Neural cell (in vitro differentiated cells): ENCODE results near the gene HSBP1. TPM values are rescaled to one million over a fixed set of nuclear protein-coding genes. Genes with fewer than 3 reads are reported as not detected.

Source experiments
- H2AFZ ChIP-seq: fragments of 200-600, 300-800 bp; sonication (generic), shearing (Covaris generic); 2 replicates; pipeline ENCODE4 v1.6.0; 2014; ENCODE audit warnings: low read depth, mild to moderate bottlenecking, antibody characterized with exemption, low read length, moderate library complexity
- H3F3A ChIP-seq: fragments of 200-600 bp; shearing (Covaris generic); 2 replicates; pipeline ENCODE4 v1.6.1; 2016; ENCODE audit warnings: mild to moderate bottlenecking, moderate library complexity, mixed read lengths, antibody characterized with exemption, low read length; ENCODE audit not compliant: insufficient read depth, poor library complexity, severe bottlenecking
- H3K27ac ChIP-seq: fragments of 200-600, 300-800 bp; sonication (generic), shearing (Covaris generic); 2 replicates; pipeline ENCODE4 v1.5.1; 2014; ENCODE audit warnings: mild to moderate bottlenecking, low read length, moderate library complexity
- H3K27me3 ChIP-seq: fragments of 300-800, 200-600 bp; sonication (generic), shearing (Covaris generic); 2 replicates; pipeline ENCODE4 v1.6.0; 2014; ENCODE audit warnings: mild to moderate bottlenecking, low read depth, low read length, moderate library complexity; ENCODE audit not compliant: insufficient read depth
- H3K36me3 ChIP-seq: fragments of 300-800, 200-600 bp; sonication (generic), shearing (Covaris generic); 2 replicates; pipeline ENCODE4 v1.5.1; 2014; ENCODE audit warnings: mild to moderate bottlenecking, antibody characterized with exemption, low read length, moderate library complexity; ENCODE audit not compliant: insufficient read depth
- H3K4me2 ChIP-seq: fragments of 300-800, 200-600 bp; sonication (generic), shearing (Covaris generic); 2 replicates; pipeline ENCODE4 v1.6.0; 2014; ENCODE audit warnings: mild to moderate bottlenecking, low read length
- H3K4me3 ChIP-seq: fragments of 300-800, 200-600 bp; sonication (generic), shearing (Covaris generic); 2 replicates; pipeline ENCODE4 v1.5.1; 2014; ENCODE audit warnings: mild to moderate bottlenecking, low read length, moderate library complexity
- H3K79me2 ChIP-seq: fragments of 200-600 bp; shearing (Covaris generic); replicated peaks from 2 replicates; pipeline ENCODE4 v1.6.0; 2014; ENCODE audit warnings: mild to moderate bottlenecking, low read length, moderate library complexity; ENCODE audit not compliant: insufficient read depth
- H3K9ac ChIP-seq: fragments of 300-800, 200-600 bp; sonication (generic), shearing (Covaris generic); 2 replicates; pipeline ENCODE4 v1.6.1; 2016; ENCODE audit warnings: mild to moderate bottlenecking, low read length, mixed read lengths
- H3K9me2 ChIP-seq: fragments of 200-600 bp; shearing (Covaris generic); 2 replicates; pipeline ENCODE4 v1.6.1; 2016; ENCODE audit warnings: mild to moderate bottlenecking, low read length, mixed read lengths; ENCODE audit not compliant: insufficient read depth
- H3K9me3 ChIP-seq: fragments of 200-600, 300-800 bp; sonication (generic), shearing (Covaris generic); 2 replicates; pipeline ENCODE4 v1.6.1; 2016; ENCODE audit warnings: mild to moderate bottlenecking, mixed run types, low read length, moderate library complexity, mixed read lengths
- H4K20me1 ChIP-seq: fragments of 200-600 bp; shearing (Covaris generic); 2 replicates; pipeline ENCODE4 v1.6.1; 2016; ENCODE audit warnings: mild to moderate bottlenecking, mixed run types; ENCODE audit not compliant: insufficient read depth
- CTCF ChIP-seq: fragments of 450-650 bp; IDR thresholded peaks from 2 replicates; pipeline ENCODE4 v1.5.1; 2014; ENCODE audit warnings: antibody characterized with exemption, mild to moderate bottlenecking, moderate library complexity; ENCODE audit not compliant: poor library complexity, severe bottlenecking
- EP300 ChIP-seq: fragments of 450-650 bp; conservative IDR thresholded peaks from 2 replicates; pipeline ENCODE4 v1.6.1; 2014; ENCODE audit warnings: antibody characterized with exemption, mild to moderate bottlenecking, moderate library complexity; ENCODE audit not compliant: poor library complexity, severe bottlenecking
- EZH2 ChIP-seq: fragments of 200-600, 300-800 bp; shearing (Covaris generic), sonication (generic); IDR thresholded peaks from 2 replicates; pipeline ENCODE4 v1.6.1; 2014; ENCODE audit warnings: antibody characterized with exemption, low read length, borderline replicate concordance, mild to moderate bottlenecking; ENCODE audit not compliant: insufficient read depth, poor library complexity, severe bottlenecking
- MXI1 ChIP-seq: fragments of 450-650 bp; conservative IDR thresholded peaks from 2 replicates; pipeline ENCODE4 v1.6.1; 2014; ENCODE audit warnings: antibody characterized with exemption, mild to moderate bottlenecking; ENCODE audit not compliant: poor library complexity, severe bottlenecking
- POLR2AphosphoS5 ChIP-seq: IDR thresholded peaks from 2 replicates; pipeline ENCODE4 v1.6.1; 2012
- RAD21 ChIP-seq: fragments of 450-650 bp; conservative IDR thresholded peaks from 2 replicates; pipeline ENCODE4 v1.6.1; 2014; ENCODE audit warnings: antibody characterized with exemption, mild to moderate bottlenecking, moderate library complexity
- REST ChIP-seq: IDR thresholded peaks from 2 replicates; pipeline ENCODE4 v1.6.1; 2012; ENCODE audit warnings: borderline replicate concordance
- SMC3 ChIP-seq: fragments of 450-650 bp; conservative IDR thresholded peaks from 2 replicates; pipeline ENCODE4 v1.6.1; 2014; ENCODE audit warnings: antibody characterized with exemption, mild to moderate bottlenecking, moderate library complexity; ENCODE audit not compliant: poor library complexity
- TAF1 ChIP-seq: IDR thresholded peaks from 2 replicates; pipeline ENCODE4 v1.6.1; 2012; ENCODE audit warnings: low read depth
- polyA plus RNA-seq: library from polyadenylated mRNA; depleted of rRNA; stranded (reverse); fragments of >200 nt; gene quantifications from 2 replicates; pipeline ENCODE4 v1.2.3, GENCODE V29; 2014

The HSBP1 gene
- polyA plus RNA-seq, 1 donor from 2014 or later = 158 TPM

GRCh38 chr16:83774066-83774465, 33.7 kb upstream of the HSBP1 start:
- no peaks in the 10 kb centered on the region for H3F3A ChIP-seq
- H3K4me3 ChIP-seq = no peak overlapping the region
- no peak overlapping the region for H2AFZ ChIP-seq
- H3K27ac ChIP-seq = no peak overlapping the region
- no peaks in the 10 kb centered on the region for H3K36me3 ChIP-seq
- H3K27me3 ChIP-seq = no peaks in the 10 kb centered on the region
- no peak overlapping the region for H3K4me2 ChIP-seq
- H4K20me1 ChIP-seq = no peaks in the 10 kb centered on the region
- TF ChIP-seq TAF1 = no peak
- no peak overlapping the region for H3K9ac ChIP-seq
- no peaks in the 10 kb centered on the region for H3K79me2 ChIP-seq
- H3K9me3 ChIP-seq = no peaks in the 10 kb centered on the region
- no peaks in the 10 kb centered on the region for H3K9me2 ChIP-seq

GRCh38 chr16:83776944-83777343, 30.8 kb upstream of the HSBP1 start:
- Histone ChIP-seq H3K4me3 (no peak overlapping the region), H3F3A (no peaks in the 10 kb centered on the region), H2AFZ (no peak overlapping the region), H3K27ac (no peak overlapping the region), H3K36me3 (no peaks in the 10 kb centered on the region), H3K79me2 (no peaks in the 10 kb centered on the region), H3K9ac (no peak overlapping the region), H4K20me1 (no peaks in the 10 kb centered on the region), H3K9me3 (no peaks in the 10 kb centered on the region), H3K4me2 (no peak overlapping the region), H3K27me3 (no peaks in the 10 kb centered on the region), H3K9me2 (no peaks in the 10 kb centered on the region)
- TF ChIP-seq CTCF (no peak), EZH2 (no peak), MXI1 (no peak), SMC3 (no peak), REST (no peak), EP300 (no peak), TAF1 (no peak), POLR2AphosphoS5 (no peak), RAD21 (no peak)

- no peak overlapping the region for H3K27ac ChIP-seq
- H4K20me1 ChIP-seq = no peaks in the 10 kb centered on the region
- no peak overlapping the region for H3K4me3 ChIP-seq
- no peak overlapping the region for H2AFZ ChIP-seq
- no peaks in the 10 kb centered on the region for H3K9me2 ChIP-seq
- no peak overlapping the region for H3K4me2 ChIP-seq
- H3K27me3 ChIP-seq = no peaks in the 10 kb centered on the region
- TF ChIP-seq EP300 = no peak
- TF ChIP-seq MXI1 = no peak
- no peak for TF ChIP-seq SMC3
- no peak for TF ChIP-seq TAF1
- no peak for TF ChIP-seq EZH2
- no peak for TF ChIP-seq REST
- no peak for TF ChIP-seq POLR2AphosphoS5
- no peak for TF ChIP-seq RAD21
- TF ChIP-seq CTCF = no peak
- no peaks in the 10 kb centered on the region for H3K36me3 ChIP-seq
- H3F3A ChIP-seq = no peaks in the 10 kb centered on the region
- H3K79me2 ChIP-seq = no peaks in the 10 kb centered on the region
- H3K9ac ChIP-seq = no peak overlapping the region
- H3K9me3 ChIP-seq = no peaks in the 10 kb centered on the region
Observed at GRCh38 chr16:83779886-83780285, 27.9 kb upstream of the HSBP1 start.
